ENCODE results near the gene EIF2AK2. TPM values are rescaled to one million over a fixed set of nuclear protein-coding genes. Genes with fewer than 3 reads are reported as not detected.

Gene EIF2AK2
- total RNA-seq, 1 experiment from 2014 or later = 41.7 TPM

- peaks cover 14% of the 10 kb centered on the region for H3K36me3 Mint-ChIP-seq (ENCODE audit: insufficient read depth, unreplicated experiment)
- ChIA-PET CTCF (no interaction called here), POLR2A (no interaction called here)
- no peak overlapping the region for H3K27ac Mint-ChIP-seq (ENCODE audit: unreplicated experiment)
- Histone ChIP-seq H3K27me3 (replicated peaks; ENCODE audit: control insufficient read depth, insufficient read depth, low read length) (no peaks in the 10 kb centered on the region), H3K36me3 (ENCODE audit: control insufficient read depth, insufficient read depth, low read length) (no peaks in the 10 kb centered on the region), H3K4me1 (no peaks in the 10 kb centered on the region), H3K9me3 (no peaks in the 10 kb centered on the region), H3K4me3 (ENCODE audit: low read depth, low read length) (no peak overlapping the region)
- no peaks in the 10 kb centered on the region for H3K9me3 Mint-ChIP-seq (ENCODE audit: unreplicated experiment)
- H3K4me1 Mint-ChIP-seq (ENCODE audit: low read depth, unreplicated experiment) = no peaks in the 10 kb centered on the region
- TF ChIP-seq CTCF (IDR thresholded peaks at IDR 0.05; ENCODE audit: insufficient read depth in 1 of 2, low read depth in 1 of 2, low read length in 1 of 2, severe bottlenecking in 1 of 2, unreplicated experiment in 1 of 2) = no peak
- no peaks in the 10 kb centered on the region for H3K27me3 Mint-ChIP-seq (ENCODE audit: insufficient read depth, unreplicated experiment)
- DNase-seq = no peak
- BruUV-seq (replicated peaks) = no TSS peak
- H3K4me3 Mint-ChIP-seq (ENCODE audit: unreplicated experiment) = no peak overlapping the region
- intact Hi-C loops (cut with micrococcal nuclease; ENCODE audit: unreplicated experiment) = no loop called here
Observed at GRCh38 chr2:37061013-37061711, 95.6 kb downstream of the EIF2AK2 start.

GRCh38 chr2:37060446-37060845 is 96.3 kb downstream of the EIF2AK2 start:
- Mint-ChIP-seq H3K36me3 (ENCODE audit: insufficient read depth, unreplicated experiment) (peaks cover 14% of the 10 kb centered on the region), H3K4me3 (ENCODE audit: unreplicated experiment) (no peak overlapping the region), H3K4me1 (ENCODE audit: low read depth, unreplicated experiment) (no peaks in the 10 kb centered on the region), H3K27ac (ENCODE audit: unreplicated experiment) (no peak overlapping the region), H3K9me3 (ENCODE audit: unreplicated experiment) (no peaks in the 10 kb centered on the region), H3K27me3 (ENCODE audit: insufficient read depth, unreplicated experiment) (no peaks in the 10 kb centered on the region)
- TF ChIP-seq CTCF (IDR thresholded peaks at IDR 0.05; ENCODE audit: insufficient read depth in 1 of 2, low read depth in 1 of 2, low read length in 1 of 2, severe bottlenecking in 1 of 2, unreplicated experiment in 1 of 2) = no peak
- Histone ChIP-seq H3K4me3 (ENCODE audit: low read depth, low read length) (no peak overlapping the region), H3K27me3 (replicated peaks; ENCODE audit: control insufficient read depth, insufficient read depth, low read length) (no peaks in the 10 kb centered on the region), H3K4me1 (no peaks in the 10 kb centered on the region), H3K9me3 (no peaks in the 10 kb centered on the region), H3K36me3 (ENCODE audit: control insufficient read depth, insufficient read depth, low read length) (no peaks in the 10 kb centered on the region)
- no TSS peak for BruUV-seq (replicated peaks)
- ChIA-PET CTCF (no interaction called here), POLR2A (no interaction called here)
- intact Hi-C loops (cut with micrococcal nuclease; ENCODE audit: unreplicated experiment) = no loop called here
- no peak for DNase-seq

- Mint-ChIP-seq H3K36me3 (ENCODE audit: insufficient read depth, unreplicated experiment) (peaks cover 15% of the 10 kb centered on the region), H3K27ac (ENCODE audit: unreplicated experiment) (no peak overlapping the region), H3K4me1 (ENCODE audit: low read depth, unreplicated experiment) (no peaks in the 10 kb centered on the region), H3K9me3 (ENCODE audit: unreplicated experiment) (no peaks in the 10 kb centered on the region), H3K4me3 (ENCODE audit: unreplicated experiment) (no peak overlapping the region), H3K27me3 (ENCODE audit: insufficient read depth, unreplicated experiment) (no peaks in the 10 kb centered on the region)
- TSS peak; percentile 27 for BruUV-seq (replicated peaks)
- intact Hi-C loops (cut with micrococcal nuclease; ENCODE audit: unreplicated experiment) = no loop called here
- H3K36me3 ChIP-seq (ENCODE audit: control insufficient read depth, insufficient read depth, low read length) = no peaks in the 10 kb centered on the region
- H3K4me3 ChIP-seq (ENCODE audit: low read depth, low read length) = no peak overlapping the region
- H3K27me3 ChIP-seq (replicated peaks; ENCODE audit: control insufficient read depth, insufficient read depth, low read length) = no peaks in the 10 kb centered on the region
- DNase-seq = no peak
- POLR2A ChIA-PET = no interaction called here
- H3K9me3 ChIP-seq = no peaks in the 10 kb centered on the region
- H3K4me1 ChIP-seq = no peaks in the 10 kb centered on the region
- TF ChIP-seq CTCF (IDR thresholded peaks at IDR 0.05; ENCODE audit: insufficient read depth in 1 of 2, low read depth in 1 of 2, low read length in 1 of 2, severe bottlenecking in 1 of 2, unreplicated experiment in 1 of 2) = no peak
- CTCF ChIA-PET = no interaction called here
Observed at GRCh38 chr2:37059841-37060240, 96.9 kb downstream of the EIF2AK2 start.
